SKM-1 (cell line): ENCODE results near the gene PNISR.
A peak's percentile ranks its signal among the peaks of the same experiment; 100 is the strongest.
"Not testable (repeated sequence)": the region's sequence is repeated elsewhere in the genome, so short reads cannot be mapped to it uniquely, and the experiment has no call there.

ENCODE experiments used
- DNase-seq: peaks from one replicate; lab custom pipeline; 2025; ENCODE audit not compliant: unreplicated experiment; lab: John Stamatoyannopoulos, UW

The PNISR gene

DNA sequence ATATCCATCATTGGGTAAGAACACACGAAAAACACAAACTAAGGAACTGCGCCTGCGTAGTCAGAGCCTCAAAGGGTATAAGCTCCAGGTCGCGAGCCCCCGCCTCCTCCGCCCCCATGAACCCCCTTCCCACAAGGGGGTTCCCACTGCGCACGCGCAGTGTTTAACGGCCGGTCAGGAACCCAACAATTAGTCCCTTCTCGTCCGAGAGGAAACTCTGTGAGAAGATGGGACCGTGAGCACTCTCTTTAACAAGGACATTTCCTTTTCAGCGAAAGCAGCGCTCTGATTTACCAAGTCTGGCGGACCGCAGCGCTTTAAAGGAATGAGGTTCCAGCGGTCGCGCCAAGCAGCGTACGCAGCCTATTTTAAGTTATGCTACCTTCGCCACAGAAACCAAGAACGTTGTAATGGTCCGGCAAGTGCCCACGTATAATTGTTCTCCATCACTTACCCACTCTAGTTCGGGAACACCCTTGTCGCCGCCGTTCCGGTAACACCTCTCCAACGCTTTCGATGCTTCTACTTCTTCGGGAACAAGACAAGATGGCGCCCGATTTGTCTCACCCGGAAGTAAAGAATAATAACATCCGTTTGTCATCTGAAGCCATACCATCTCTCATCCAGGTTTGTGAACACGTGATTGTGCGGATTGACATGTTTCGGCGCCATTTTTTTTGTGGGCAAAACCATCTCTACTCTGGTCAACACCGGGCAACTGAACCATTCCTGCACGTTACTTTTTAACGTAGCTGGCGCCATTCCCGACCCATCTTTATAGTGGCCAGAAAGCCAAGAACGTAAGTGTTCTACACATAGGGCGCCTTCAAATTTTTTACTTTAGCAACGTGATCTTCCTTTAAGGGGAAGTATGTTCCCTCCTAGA, at the start of gene PNISR:
Gene PNISR, minus strand, starts transcription at position 548 of the 886 bp plus-strand sequence. CDS start 10,649 bp downstream, outside the sequence.
- DNase-seq = peak; percentile 91

DNA sequence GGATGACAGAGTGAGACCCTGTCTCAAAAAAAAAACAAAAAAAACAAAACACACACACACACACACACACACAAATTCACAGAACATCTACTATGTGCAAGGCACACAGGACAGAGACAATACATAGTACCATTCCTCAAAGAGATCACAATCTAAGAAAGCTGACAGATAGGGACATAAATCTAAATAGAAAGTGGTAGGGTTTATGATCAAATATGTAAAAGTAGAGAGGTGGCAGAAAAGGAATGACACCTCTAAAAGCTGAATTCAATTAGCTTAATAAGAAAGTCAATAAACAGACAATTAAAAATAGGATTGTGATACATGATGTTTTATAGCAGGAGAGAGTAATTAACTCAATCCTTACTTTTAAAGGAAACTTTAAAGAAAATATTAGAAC, 48.6 kb upstream of the PNISR start:
- DNase-seq = no peak

- DNase-seq = no peak
Measured at GRCh38 chr6:99471638-99472037, 46.5 kb upstream of the PNISR start.

DNA sequence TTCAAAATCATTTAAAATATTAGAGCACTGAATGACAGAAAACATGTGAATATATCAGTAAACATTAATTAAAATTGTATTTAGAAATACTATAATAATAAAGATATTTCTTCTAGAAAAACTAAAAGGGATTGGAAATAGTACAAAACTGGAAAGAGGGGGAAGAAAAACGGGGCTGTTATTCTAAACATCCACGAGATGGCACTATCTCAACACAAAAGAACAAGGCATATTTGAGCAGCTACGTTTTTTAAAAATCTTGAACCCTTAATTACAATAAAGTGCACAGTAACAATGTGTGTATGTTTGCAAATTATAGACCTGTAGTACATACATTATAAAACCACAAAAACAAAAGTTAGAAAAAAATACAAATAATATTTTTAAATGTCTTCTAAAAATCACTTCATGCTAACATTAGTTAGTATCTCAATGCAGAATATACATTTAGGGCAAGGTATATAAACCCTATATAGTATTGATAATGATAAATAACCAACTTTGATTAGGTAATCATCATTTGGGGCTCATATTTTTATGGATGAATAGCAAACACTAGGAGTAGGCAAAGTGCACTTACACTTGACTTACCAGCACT, 42.5 kb upstream of the PNISR start:
- DNase-seq = peak; percentile 3

DNA sequence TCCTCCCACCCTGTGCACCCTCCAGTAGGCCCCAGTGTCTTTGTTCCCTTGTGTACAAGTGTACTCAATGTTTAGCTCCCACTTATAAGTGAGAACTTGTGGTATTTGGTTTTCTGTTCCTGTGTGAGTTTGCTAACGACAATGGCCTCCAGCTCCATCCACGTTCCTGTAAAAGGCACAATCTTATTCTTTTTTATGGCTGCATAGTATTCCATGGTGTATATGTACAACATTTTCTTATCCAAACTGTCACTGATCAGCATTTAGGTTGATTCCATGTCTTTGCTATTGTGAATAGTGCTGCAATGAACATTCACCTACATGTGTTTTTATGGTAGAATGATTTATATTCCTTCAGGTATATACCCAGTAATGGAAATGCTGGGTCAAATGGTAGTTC, 34.0 kb upstream of the PNISR start:
- DNase-seq = not testable (repeated sequence)

DNA sequence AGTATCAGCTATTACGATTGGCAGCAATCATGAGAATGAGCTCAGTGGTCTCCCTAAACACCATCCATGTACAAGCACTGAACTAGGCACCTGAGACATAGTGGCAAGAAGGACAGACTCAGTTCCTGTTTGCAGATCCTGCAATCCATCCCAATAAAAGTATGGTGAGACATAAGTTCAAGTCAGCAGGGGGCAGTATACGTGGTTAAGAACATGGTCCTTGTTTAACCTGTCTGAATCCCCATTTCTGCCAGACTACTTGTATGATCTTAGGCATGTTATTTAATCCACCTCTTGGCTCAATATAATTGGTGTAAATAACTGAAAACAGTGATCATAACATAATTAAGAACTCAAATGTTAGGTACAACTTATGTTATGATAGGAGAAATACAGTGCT, 33.2 kb upstream of the PNISR start:
- DNase-seq = peak; percentile 8

GRCh38 chr6:99446076-99446475, 21.0 kb upstream of the PNISR start:
- no peak for DNase-seq

- DNase-seq = peak; percentile 24
Measured at GRCh38 chr6:99434702-99435530, 9.8 kb upstream of the PNISR start.

- no peak for DNase-seq
Measured at GRCh38 chr6:99432877-99433276, 7.8 kb upstream of the PNISR start.

GRCh38 chr6:99431901-99432300, 6.8 kb upstream of the PNISR start:
- DNase-seq = no peak

DNA sequence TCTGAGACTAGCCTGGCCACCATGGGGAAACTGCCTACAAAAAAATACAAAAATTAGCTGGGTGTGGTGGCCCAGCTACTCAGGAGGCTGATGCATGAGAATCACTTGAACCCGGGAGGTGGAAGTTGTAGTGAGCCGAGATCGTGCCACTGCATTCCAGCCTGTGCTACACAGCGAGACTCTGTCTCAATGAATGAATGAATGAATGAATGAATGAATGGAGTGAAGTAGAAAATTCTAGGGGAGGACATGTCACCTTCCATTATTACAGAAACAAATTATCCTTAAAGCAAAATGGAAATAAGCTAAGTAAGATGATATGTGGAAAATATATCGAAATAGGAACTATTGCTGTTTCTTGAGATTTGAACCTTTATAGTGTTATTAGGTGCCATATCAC, 2.9 kb upstream of the PNISR start:
- no peak for DNase-seq

DNA sequence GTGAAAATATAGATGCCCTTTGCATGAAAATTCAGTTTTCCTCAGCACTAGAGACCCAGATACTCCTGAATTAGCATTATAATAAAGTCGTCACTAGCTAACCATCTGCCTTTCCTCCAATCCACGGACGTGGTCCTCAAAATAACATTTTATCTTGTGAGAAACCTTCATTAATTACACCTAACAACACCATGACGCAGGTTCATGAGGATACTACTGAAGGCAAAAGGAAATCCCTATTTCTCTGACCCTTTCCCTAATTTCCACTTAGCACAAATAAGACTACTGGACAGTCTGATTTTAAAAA, 1.3 kb upstream of the PNISR start:
- no peak for DNase-seq

GRCh38 chr6:99425647-99426450, 741 bp upstream of the PNISR start:
- peak; percentile 82 for DNase-seq

DNA sequence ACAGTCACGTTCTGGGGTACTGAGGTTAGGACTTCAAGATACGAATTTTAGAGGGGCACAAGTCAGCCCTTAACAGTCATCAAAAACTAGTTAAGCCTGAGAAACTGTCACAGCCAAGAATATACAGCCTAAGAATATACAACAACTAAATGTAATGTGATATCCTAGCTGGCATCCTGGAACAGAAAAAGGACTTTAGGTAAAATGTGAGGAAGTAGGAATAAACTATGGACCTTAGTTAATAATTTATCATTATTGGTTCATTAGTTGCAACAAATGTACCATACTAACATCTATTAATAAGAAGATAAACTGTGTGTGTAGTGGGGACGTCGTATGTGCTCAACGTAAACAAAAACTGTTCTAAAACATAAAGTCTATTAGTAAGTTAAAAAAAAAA, 1.1 kb downstream of the PNISR start:
- DNase-seq = no peak

- DNase-seq = no peak
Measured at GRCh38 chr6:99422912-99423311, 2.2 kb downstream of the PNISR start.

GRCh38 chr6:99416892-99417767, 8.0 kb downstream of the PNISR start:
- no peak for DNase-seq

GRCh38 chr6:99416226-99416625, 8.9 kb downstream of the PNISR start:
- no peak for DNase-seq

DNA sequence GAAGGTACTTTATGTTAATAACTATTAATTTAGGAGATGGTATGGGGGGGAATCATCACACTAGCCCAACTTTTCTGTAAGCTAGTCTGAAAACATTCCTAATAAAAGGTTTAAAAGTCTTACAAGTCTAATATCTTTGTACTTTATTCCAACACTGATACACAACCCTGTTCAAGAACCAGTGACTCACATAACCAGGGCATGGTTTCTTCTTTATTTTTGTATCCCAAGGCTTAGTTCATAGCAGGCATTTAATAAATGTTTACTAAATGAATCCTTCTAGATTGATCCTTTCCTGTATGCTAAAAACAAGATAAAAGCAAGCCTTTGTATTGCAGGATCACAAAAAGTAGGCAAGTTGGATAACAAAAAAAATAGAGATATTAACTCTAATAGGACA, 9.7 kb downstream of the PNISR start:
- DNase-seq = no peak

- no peak for DNase-seq
Measured at GRCh38 chr6:99412065-99412464, 13.0 kb downstream of the PNISR start.

DNA sequence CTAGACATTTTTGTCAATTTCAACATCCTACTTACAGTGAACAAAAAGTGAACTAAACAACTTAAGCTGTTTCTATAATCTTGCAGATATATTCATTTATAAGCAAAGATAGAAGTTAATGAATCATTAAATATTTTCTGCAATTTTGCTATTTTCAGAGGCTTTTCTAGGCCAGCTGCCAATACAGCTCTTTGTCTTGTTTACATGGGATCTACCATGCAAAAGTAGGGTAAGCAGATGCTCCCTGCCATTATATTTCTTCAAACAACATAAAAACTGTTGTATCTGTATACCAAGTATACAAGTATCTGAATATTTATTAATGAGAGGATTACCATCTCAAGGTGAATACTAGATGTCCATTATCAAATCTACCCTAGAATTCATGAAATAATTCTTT, 15.4 kb downstream of the PNISR start:
- no peak for DNase-seq
